CD14-positive monocyte (primary cell): ENCODE measurements around the gene PRKCA. TPM values are rescaled to one million over a fixed set of nuclear protein-coding genes. Genes with fewer than 3 reads are reported as not detected.

Experiments used
- DNase-seq, 3 donors: peaks; one replicate each; pipeline ENCODE4 v3.0.0-alpha.2; 2011 to 2022
- H2AFZ ChIP-seq: 2 replicates; pipeline ENCODE4 v1.6.0; 2012; ENCODE audit warnings: mild to moderate bottlenecking, low read depth, low read length, inconsistent platforms; ENCODE audit not compliant: insufficient read depth, poor library complexity, severe bottlenecking
- H3K27ac ChIP-seq, 2 donors: 1 replicate in 1 of 2; 2 replicates in 1 of 2; pipeline ENCODE4 v1.5.1; 2012 to 2013; ENCODE audit warnings: low read length in 2 of 2, control low read depth in 1 of 2, inconsistent platforms in 1 of 2, low read depth in 1 of 2, mild to moderate bottlenecking in 1 of 2
- H3K27me3 ChIP-seq, 2 donors: one replicate each; pipeline versions ENCODE4 v1.6.0 to v1.6.1; 2011 to 2013; ENCODE audit warnings: low read length in 2 of 2; ENCODE audit not compliant: control insufficient read depth in 2 of 2, insufficient read depth in 2 of 2
- H3K36me3 ChIP-seq, 2 donors: replicated peaks in 1 of 2; 1 replicate in 1 of 2; 2 replicates in 1 of 2; pipeline versions ENCODE4 v1.5.1 to v1.6.1; 2012 to 2013; ENCODE audit warnings: low read length in 2 of 2, control low read depth in 1 of 2, inconsistent platforms in 1 of 2, mild to moderate bottlenecking in 1 of 2; ENCODE audit not compliant: insufficient read depth in 2 of 2, control insufficient read depth in 1 of 2
- H3K4me1 ChIP-seq, 2 donors: 1 replicate in 1 of 2; 2 replicates in 1 of 2; pipeline versions ENCODE4 v1.5.1 to v1.6.1; 2012 to 2013; ENCODE audit warnings: low read length in 2 of 2, control low read depth in 1 of 2, inconsistent platforms in 1 of 2, mild to moderate bottlenecking in 1 of 2, moderate library complexity in 1 of 2; ENCODE audit not compliant: insufficient read depth in 2 of 2, control insufficient read depth in 1 of 2
- H3K4me2 ChIP-seq: replicated peaks from 2 replicates; pipeline ENCODE3; 2012; ENCODE audit warnings: low read length, moderate library complexity, mild to moderate bottlenecking; ENCODE audit not compliant: poor library complexity, severe bottlenecking; ENCODE audit errors: extremely low read depth
- H3K4me3 ChIP-seq, 3 experiments: fragments of 200-600 bp in 1 of 3; sonication (generic) in 1 of 3; replicated peaks in 1 of 3; 1 replicate in 2 of 3; 2 replicates in 1 of 3; pipeline ENCODE4 v1.5.1; 2011 to 2013; ENCODE audit warnings: low read length in 3 of 3, mild to moderate bottlenecking in 3 of 3, control low read depth in 2 of 3, low read depth in 2 of 3, inconsistent platforms in 1 of 3, moderate library complexity in 1 of 3
- H3K79me2 ChIP-seq: 2 replicates; pipeline ENCODE4 v1.6.0; 2012; ENCODE audit warnings: mild to moderate bottlenecking, control low read depth, inconsistent platforms, low read length, moderate library complexity; ENCODE audit not compliant: insufficient read depth
- H3K9ac ChIP-seq: 2 replicates; pipeline ENCODE4 v1.6.0; 2017; ENCODE audit warnings: low read length, mild to moderate bottlenecking; ENCODE audit not compliant: insufficient read depth, poor library complexity, severe bottlenecking
- H3K9me3 ChIP-seq, 2 donors: replicated peaks in 1 of 2; 1 replicate in 1 of 2; 2 replicates in 1 of 2; pipeline versions ENCODE4 v1.5.1 to v1.6.1; 2012 to 2013; ENCODE audit warnings: low read length in 2 of 2, control low read depth in 1 of 2; ENCODE audit not compliant: control insufficient read depth in 1 of 2, insufficient read depth in 1 of 2
- H4K20me1 ChIP-seq: 2 replicates; pipeline ENCODE4 v1.6.0; 2012; ENCODE audit warnings: mild to moderate bottlenecking, low read length, control low read depth, moderate library complexity; ENCODE audit not compliant: insufficient read depth
- H3K27ac Mint-ChIP-seq, 7 donors: one replicate each; pipeline ENCODE4 v1.8.0; 2020; ENCODE audit warnings: mild to moderate bottlenecking in 7 of 7, mixed read lengths in 7 of 7, moderate library complexity in 6 of 7, inconsistent platforms in 2 of 7
- H3K27me3 Mint-ChIP-seq, 3 donors: one replicate each; pipeline ENCODE4 v1.8.0; 2021 to 2022; ENCODE audit warnings: low read depth in 3 of 3, mild to moderate bottlenecking in 3 of 3, mixed read lengths in 3 of 3, moderate library complexity in 3 of 3, inconsistent platforms in 1 of 3
- H3K36me3 Mint-ChIP-seq, 2 donors: one replicate each; pipeline ENCODE4 v1.8.0; 2020; ENCODE audit warnings: mixed read lengths in 2 of 2, inconsistent platforms in 1 of 2, mild to moderate bottlenecking in 1 of 2
- H3K4me1 Mint-ChIP-seq: one replicate; pipeline ENCODE4 v1.8.0; 2020; ENCODE audit warnings: mild to moderate bottlenecking, mixed read lengths
- H3K4me3 Mint-ChIP-seq, 2 donors: one replicate each; pipeline ENCODE4 v1.8.0; 2020; ENCODE audit warnings: mild to moderate bottlenecking in 2 of 2, mixed read lengths in 2 of 2, moderate library complexity in 1 of 2
- H3K9me3 Mint-ChIP-seq, 7 donors: one replicate each; pipeline ENCODE4 v1.8.0; 2020 to 2022; ENCODE audit warnings: mixed read lengths in 7 of 7, mild to moderate bottlenecking in 6 of 7, moderate library complexity in 6 of 7, inconsistent platforms in 2 of 7
- CTCF ChIP-seq: fragments of 200-600 bp; IDR thresholded peaks from one replicate; pipeline ENCODE4 v1.8.0; 2022; ENCODE audit warnings: antibody characterized with exemption, mild to moderate bottlenecking
- WGBS: methylation state at CpG from one replicate; pipeline ENCODE4 v1.1.5; 2013; ENCODE audit warnings: missing lambda C conversion rate; ENCODE audit not compliant: insufficient coverage; 5-methylcytosine and 5-hydroxymethylcytosine counted together
- intact Hi-C, 2 donors: fragments of 100-400 bp; cut with micrococcal nuclease; formaldehyde crosslinking; loops; one replicate each; pipeline versions ENCODE4 v1.15.0 to v1.15.1; 2023
- polyA plus RNA-seq, 3 donors: library from polyadenylated mRNA; depleted of rRNA in 1 of 3; unstranded in 2 of 3; stranded (reverse) in 1 of 3; fragments of 300-500 nt in 2 of 3; fragments of >200 nt in 1 of 3; fragmentation: Illumina TruSeq in 2 of 3; gene quantifications; 1 replicate in 2 of 3; 2 replicates in 1 of 3; pipeline ENCODE4 v1.2.3, GENCODE V29; 2012 to 2021

The PRKCA gene
- polyA plus RNA-seq, 3 donors: 0.22 to 7.1 (median 0.30) TPM

- Mint-ChIP-seq H3K27me3 (peaks cover 2 to 6% (median 4%) of the 10 kb centered on the region in 3 donors), H3K4me1 (no peaks in the 10 kb centered on the region), H3K4me3 (no peak overlapping the region), H3K36me3 (peaks cover 9 to 12% of the 10 kb centered on the region in 2 donors), H3K27ac (no peak overlapping the region), H3K9me3 (peaks cover 0 to 2% (median 0%) of the 10 kb centered on the region in 7 donors)
- intact Hi-C loops: no loop called here
- H3K36me3 ChIP-seq: no peaks in the 10 kb centered on the region
- no peaks in the 10 kb centered on the region for H3K9me3 ChIP-seq
- H3K27me3 ChIP-seq: no peaks in the 10 kb centered on the region
- no peak for DNase-seq
- no peak overlapping the region for H3K9ac ChIP-seq
- no peak overlapping the region for H3K4me3 ChIP-seq
- H3K4me2 ChIP-seq: no peak overlapping the region
- no peaks in the 10 kb centered on the region for H4K20me1 ChIP-seq
- H3K79me2 ChIP-seq: no peaks in the 10 kb centered on the region
- no peak overlapping the region for H2AFZ ChIP-seq
- no peaks in the 10 kb centered on the region for H3K4me1 ChIP-seq
- 59% methylated on average over 3 of the region's 6 CpGs for WGBS
- H3K27ac ChIP-seq: no peak overlapping the region
- no peak for TF ChIP-seq CTCF
Measured at GRCh38 chr17:66762276-66762675, 459.9 kb downstream of the PRKCA start.

DNA sequence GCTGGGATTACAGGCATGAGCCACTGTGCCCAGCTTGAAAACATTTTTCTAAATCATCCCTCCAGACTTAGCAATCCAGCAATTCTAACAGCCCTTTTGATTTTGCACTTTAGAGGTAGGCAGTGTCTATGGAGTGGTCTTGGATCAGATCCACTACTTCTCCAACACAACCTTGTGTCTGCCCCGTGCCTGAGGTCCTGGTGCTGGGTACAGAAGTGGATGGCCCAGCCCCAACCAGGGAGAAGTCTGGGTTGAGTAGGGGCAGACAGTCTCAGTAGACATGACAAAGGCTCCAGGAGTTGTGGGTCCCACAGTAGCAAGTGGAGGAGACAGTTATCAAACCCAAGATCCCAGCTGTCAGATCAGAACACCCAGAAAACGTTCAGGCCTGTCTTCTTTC is 460.6 kb downstream of the PRKCA start:
- no peak overlapping the region for H3K9ac ChIP-seq
- peaks cover 0 to 3% of the 10 kb centered on the region in 2 donors for H3K9me3 ChIP-seq
- Mint-ChIP-seq H3K36me3 (peaks cover 12 to 20% of the 10 kb centered on the region in 2 donors), H3K27me3 (peaks cover 2 to 6% (median 4%) of the 10 kb centered on the region in 3 donors), H3K27ac (no peak overlapping the region), H3K4me3 (no peak overlapping the region), H3K9me3 (peaks cover 1 to 8% (median 4%) of the 10 kb centered on the region in 7 donors), H3K4me1 (no peaks in the 10 kb centered on the region)
- no peak overlapping the region for H3K27ac ChIP-seq
- no peaks in the 10 kb centered on the region for H3K36me3 ChIP-seq
- no peaks in the 10 kb centered on the region for H3K79me2 ChIP-seq
- no peaks in the 10 kb centered on the region for H4K20me1 ChIP-seq
- no peak overlapping the region for H2AFZ ChIP-seq
- WGBS: 71% methylated on average over 1 of the region's 2 CpGs
- no peaks in the 10 kb centered on the region for H3K4me1 ChIP-seq
- intact Hi-C loops: no loop called here
- no peaks in the 10 kb centered on the region for H3K27me3 ChIP-seq
- no peak overlapping the region for H3K4me3 ChIP-seq
- no peak for DNase-seq
- no peak overlapping the region for H3K4me2 ChIP-seq
- TF ChIP-seq CTCF: no peak
